Germinal center (tissue), 1 donor: ENCODE data around the gene GRIN2A.
A peak's percentile ranks its signal among the peaks of the same experiment; 100 is the strongest.

Experiments
- DNase-seq: peaks from one replicate; pipeline ENCODE4 v3.0.0; 2012; ENCODE audit warnings: mixed read lengths, low spot score

Gene GRIN2A

GRCh38 chr16:10181196-10182162, 749 bp downstream of the GRIN2A start:
- DNase-seq: peak; percentile 72

DNA sequence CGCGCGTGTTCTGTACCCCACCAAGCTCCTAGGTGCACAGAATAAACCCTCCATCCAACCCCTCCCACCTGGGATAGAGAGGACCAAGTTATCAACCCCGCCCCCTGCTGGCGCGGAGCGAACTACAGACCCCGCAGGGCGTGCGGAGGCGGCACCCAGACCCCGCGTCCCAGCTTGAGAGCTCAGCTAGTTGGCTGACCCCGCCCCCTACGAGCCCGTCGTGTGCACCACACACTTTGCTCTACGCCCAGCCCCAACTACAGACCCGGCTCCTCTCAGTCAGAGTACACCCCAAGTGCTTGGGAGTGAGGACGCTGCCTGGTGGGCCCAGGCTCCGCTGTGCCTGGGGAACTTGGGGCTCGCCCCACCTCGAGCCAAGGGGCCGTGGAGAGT, 1.5 kb downstream of the GRIN2A start:
- peak; percentile 72 for DNase-seq

- DNase-seq: no peak
These were observed 2.0 kb downstream of the GRIN2A start for GRCh38 chr16:10180042-10180770.

DNA sequence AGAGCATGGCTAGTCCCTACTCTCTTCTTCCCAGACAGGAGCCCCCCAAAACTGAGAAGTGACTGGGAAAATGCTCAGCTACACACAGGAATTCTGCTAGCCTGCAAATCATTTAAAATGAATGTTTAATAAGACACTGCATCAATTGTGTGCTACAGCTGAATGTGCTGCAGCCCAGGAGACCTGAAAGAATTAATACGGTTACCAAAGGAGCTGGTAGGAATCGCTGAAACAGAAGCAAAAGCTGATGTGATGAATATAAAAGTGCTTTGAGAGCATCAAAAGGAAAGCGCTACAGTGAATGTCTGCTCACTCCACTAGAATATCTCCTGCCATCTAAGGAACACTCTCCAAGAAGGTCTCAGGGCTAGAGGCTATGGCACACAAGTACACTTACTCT, 3.7 kb downstream of the GRIN2A start:
- DNase-seq: no peak

- no peak for DNase-seq
These were observed 4.1 kb downstream of the GRIN2A start for GRCh38 chr16:10178080-10178479.

- no peak for DNase-seq
These were observed 9.2 kb downstream of the GRIN2A start for GRCh38 chr16:10172848-10173655.

DNA sequence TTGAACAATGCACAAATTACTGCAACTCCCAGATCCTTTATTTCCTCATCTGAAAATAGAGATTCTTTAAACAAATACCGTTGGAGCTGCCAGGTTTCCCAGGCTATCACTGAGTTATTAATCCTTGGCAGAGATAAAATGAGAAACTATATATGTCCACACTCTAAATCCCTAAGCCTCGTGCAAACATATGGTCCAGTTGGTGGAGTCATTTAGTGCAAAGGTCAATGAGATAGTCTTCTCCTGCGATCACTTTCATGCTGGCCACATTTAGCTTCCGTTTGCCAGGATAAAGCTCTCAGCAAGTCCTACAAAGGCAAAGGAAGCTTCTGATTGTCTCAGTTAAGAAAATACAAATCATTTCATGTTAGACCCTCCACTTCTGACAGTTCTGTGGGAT, 11.0 kb downstream of the GRIN2A start:
- no peak for DNase-seq

- no peak for DNase-seq
These were observed 12.3 kb downstream of the GRIN2A start for GRCh38 chr16:10169904-10170410.

DNA sequence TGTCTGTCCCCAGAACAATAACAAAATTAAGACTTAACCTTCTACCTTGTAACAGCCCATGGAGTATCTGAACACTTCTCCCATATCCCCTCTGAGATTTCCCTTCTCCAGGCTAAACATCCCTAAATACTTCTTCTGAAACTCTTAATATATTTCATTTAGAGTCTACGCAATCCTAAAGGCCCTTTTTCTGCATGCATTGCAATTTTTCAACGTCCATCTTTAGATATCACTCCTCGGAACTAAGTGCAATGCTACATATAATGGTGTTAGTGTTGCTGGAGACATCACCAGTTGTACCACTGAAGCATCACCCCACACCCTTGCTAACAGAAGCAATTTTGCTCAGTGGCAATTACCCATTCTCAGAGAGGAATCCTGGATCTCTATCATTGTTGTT, 13.2 kb downstream of the GRIN2A start:
- DNase-seq: no peak

DNA sequence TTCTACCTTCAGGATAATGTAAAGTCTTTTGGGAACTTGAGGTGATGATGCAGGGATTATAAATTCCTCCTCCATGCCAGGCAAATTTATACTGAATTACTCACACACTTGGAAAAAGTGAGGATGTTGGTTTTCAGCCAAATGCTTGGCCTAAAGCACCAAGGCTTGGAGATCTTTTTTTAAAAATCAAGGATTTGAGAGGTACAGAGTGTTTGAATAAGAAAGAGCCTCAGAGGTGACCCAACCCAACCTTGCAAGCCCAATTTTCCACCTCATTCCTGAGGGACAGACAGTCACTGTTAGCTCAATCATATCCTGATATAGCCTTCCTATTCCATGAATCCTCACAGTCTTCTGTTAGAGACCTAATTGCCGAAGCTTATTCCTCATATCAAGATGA, 14.0 kb downstream of the GRIN2A start:
- no peak for DNase-seq

GRCh38 chr16:10165643-10166042, 16.6 kb downstream of the GRIN2A start:
- DNase-seq: no peak

DNA sequence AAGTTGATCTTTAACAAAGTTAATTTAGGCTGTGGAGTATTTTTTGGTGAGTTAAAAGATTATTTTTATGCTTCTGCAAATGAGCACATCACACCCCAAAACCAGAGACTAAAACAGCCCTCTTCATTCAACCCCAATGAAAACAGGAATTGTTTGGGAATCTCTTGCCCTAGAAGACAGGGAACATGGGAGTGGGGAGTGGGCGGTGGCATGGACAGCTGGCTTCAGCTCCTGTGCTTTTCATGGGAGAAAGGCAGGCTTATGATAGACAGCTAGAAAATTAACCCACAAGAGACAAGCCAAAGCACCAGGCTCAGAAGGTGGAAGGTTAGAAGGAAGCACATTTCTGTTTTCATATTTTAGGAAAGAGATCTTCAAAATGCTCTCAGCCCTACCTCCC, 19.2 kb downstream of the GRIN2A start:
- no peak for DNase-seq

DNA sequence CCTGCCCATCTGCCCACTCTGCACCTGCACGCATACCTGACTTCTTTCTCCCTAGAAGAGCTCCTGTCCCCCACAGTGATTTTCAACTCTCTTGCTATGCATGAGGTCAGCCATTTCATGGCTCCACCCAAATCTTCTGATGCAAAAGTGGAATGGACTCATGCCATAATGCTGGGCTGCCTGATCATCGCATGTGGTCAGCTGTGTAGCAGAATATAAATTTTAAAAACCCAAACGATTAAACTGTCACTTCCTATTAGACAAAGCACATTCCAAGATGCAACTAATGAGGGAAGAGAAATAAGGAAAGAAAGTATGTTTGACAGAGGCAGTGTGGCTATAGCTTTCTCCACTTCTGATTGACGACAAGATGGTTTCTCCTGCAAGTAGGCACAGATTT, 26.1 kb downstream of the GRIN2A start:
- no peak for DNase-seq

DNA sequence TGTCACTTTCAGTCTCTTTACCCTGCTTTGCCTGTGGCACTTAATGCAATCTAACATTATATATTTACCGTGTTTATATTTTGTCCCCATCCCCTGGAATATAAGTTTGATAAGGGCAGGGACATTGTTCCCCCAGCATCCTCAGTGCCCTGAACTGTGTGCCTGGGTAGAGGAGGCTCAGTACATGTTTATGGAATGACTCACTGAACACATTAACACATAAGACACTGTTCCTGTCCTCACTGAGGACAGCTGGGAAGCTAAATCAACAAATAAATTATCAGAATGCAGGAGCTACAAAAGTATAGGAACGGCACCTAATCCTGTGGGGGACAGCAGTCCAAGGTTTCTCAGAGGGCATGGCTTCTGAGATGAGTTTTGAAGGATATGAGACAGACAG, 27.8 kb downstream of the GRIN2A start:
- no peak for DNase-seq

- DNase-seq: no peak
These were observed 28.2 kb downstream of the GRIN2A start for GRCh38 chr16:10153985-10154384.

GRCh38 chr16:10151718-10152117, 30.5 kb downstream of the GRIN2A start:
- no peak for DNase-seq

DNA sequence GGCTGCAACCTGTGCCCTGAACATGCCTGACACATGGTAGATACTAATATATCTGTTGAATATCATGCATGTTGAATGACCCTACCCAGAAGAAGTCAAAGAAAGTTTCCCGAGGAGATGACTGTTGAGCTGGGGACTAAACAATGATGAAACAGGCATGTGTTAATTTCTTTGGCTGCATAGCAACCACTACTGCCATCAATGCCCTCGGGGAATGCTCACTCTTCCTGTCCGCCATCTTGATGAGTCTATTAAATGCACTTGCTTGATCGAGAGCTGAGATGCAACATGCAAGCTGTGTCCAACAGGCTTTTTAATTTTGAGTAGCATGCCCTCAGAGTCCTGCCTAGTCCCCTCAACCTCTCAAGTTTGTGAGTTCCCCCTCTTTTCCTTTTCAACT, 31.3 kb downstream of the GRIN2A start:
- DNase-seq: no peak

- DNase-seq: no peak
These were observed 36.6 kb downstream of the GRIN2A start for GRCh38 chr16:10145542-10146035.

DNA sequence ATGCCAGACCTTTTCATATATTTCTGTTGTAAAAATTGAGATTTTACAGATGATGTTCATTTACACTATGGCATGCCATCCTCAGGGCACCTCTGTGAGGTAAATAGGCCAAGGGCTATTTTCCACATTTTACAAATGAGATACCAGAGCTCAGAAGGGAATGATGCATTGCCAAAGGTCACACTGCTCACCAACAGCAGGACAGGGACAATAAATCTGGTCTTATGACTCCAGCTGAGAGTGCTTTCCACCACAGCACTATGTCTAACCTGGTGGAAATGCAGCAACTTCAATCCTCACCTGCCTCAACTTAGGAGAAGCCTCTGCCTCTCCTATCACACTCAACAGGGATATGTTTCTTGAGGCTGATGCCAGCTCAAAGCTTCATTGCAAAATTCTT, 40.6 kb downstream of the GRIN2A start:
- no peak for DNase-seq

DNA sequence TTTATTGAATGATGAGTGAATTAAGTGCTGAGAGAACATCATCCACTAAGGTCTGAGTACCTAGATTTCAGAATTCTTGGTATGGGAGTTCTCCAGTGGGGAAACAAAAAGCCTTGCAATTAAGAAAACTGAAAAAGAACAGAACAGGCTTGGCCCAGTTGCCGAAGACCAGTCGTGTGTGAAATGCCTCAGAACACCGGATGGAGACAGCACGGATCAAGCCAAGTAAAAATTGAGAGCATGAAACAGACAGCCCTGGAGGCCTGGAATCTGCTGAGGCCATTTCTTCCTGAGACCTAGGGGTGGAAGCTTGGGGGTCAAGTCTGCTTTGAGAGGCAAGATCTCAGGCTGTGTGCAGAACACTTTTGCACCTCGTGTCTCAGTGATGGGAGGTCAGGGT, 43.3 kb downstream of the GRIN2A start:
- no peak for DNase-seq

- DNase-seq: no peak
These were observed 44.9 kb downstream of the GRIN2A start for GRCh38 chr16:10137341-10137740.

- DNase-seq: no peak
These were observed 45.3 kb downstream of the GRIN2A start for GRCh38 chr16:10136916-10137315.
